ENCODE results near the gene SLC37A2. TPM values are rescaled to one million over a fixed set of nuclear protein-coding genes. Genes with fewer than 3 reads are reported as not detected.

SLC37A2 gene
- total RNA-seq, 1 experiment from 2014 or later: 10.2 TPM

DNA sequence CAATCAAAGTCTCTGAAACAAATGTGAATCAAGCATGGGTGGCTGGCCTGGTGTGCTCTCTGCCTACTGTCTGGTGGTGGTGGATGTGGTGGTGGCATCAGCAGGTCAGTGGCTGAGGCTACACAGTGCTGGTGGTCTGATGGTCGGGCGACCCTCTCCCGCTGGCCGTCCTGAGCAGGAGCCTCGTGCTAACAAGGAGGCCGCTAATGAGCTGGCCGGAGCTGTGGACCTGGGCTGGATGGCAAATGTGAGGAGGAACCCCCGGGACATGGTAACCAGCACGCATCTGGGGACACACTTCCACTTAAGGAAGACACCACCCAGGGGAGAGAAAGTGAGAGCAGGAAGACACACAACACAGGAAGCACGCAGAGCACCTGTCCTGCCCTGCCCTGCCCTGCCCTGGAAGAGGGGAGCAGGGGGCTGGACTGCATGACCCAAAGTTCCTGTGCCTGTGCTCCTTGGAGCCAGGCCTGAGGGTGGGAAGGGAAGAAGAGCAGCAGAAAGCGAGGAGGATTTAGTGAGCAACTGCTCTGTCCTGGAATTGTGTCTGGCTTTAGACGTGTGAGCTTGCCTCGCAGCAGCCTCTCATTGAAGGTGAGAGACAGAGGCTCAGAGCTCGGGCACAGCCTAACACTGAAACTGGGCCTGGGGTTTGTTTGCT is 23.7 kb downstream of the SLC37A2 start:
- intact Hi-C loops (cut with micrococcal nuclease): no loop called here

DNA sequence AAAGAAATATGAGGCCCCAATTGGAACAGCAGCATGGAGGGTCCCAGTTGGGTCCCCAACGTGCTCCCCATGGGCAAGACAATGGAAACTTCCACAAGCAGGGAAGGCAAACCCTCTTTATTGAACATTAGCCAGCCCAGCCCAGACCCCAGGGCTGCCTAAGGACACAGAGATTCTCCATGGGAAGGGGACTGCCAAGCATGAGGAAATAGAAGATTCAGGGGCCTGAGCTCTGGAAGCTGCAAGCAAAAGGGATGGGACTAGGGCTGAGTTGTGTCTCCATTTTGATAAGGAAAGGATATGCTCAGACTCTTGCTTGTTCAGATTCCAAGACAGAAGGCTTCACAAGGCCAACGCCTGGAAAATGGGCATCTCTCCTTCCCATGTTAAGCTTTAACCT is 25.0 kb downstream of the SLC37A2 start:
- Histone ChIP-seq H3K36me3 (ENCODE audit: low read depth, low read length) (no peaks in the 10 kb centered on the region), H3K27ac (ENCODE audit: low read length) (no peak overlapping the region), H3K27me3 (ENCODE audit: low read length) (no peaks in the 10 kb centered on the region), H3K9me2 (replicated peaks; ENCODE audit: low read length) (no peaks in the 10 kb centered on the region), H3F3A (ENCODE audit: low read length, unreplicated experiment) (no peaks in the 10 kb centered on the region), H3K9me3 (ENCODE audit: low read length) (no peaks in the 10 kb centered on the region), H3K4me3 (ENCODE audit: low read length) (no peak overlapping the region), H3K9ac (ENCODE audit: low read length) (no peak overlapping the region), H2AFZ (ENCODE audit: low read length) (no peak overlapping the region), H3K79me2 (ENCODE audit: low read length) (no peaks in the 10 kb centered on the region), H3K4me1 (ENCODE audit: insufficient read depth, low read length) (peaks cover 18% of the 10 kb centered on the region), H4K20me1 (ENCODE audit: low read length) (no peaks in the 10 kb centered on the region), H3K4me2 (ENCODE audit: low read length) (no peak overlapping the region)
- ChIA-PET POLR2A (ENCODE audit: unreplicated experiment) (no interaction called here), CTCF (no interaction called here)
- TF ChIP-seq EZH2 (IDR thresholded peaks at IDR 0.05; ENCODE audit: low read length, unreplicated experiment): no peak
- no peak for TF ChIP-seq EZH2phosphoT487 (IDR thresholded peaks at IDR 0.05; ENCODE audit: borderline replicate concordance, low read length)
- TF ChIP-seq, protein P1, sequence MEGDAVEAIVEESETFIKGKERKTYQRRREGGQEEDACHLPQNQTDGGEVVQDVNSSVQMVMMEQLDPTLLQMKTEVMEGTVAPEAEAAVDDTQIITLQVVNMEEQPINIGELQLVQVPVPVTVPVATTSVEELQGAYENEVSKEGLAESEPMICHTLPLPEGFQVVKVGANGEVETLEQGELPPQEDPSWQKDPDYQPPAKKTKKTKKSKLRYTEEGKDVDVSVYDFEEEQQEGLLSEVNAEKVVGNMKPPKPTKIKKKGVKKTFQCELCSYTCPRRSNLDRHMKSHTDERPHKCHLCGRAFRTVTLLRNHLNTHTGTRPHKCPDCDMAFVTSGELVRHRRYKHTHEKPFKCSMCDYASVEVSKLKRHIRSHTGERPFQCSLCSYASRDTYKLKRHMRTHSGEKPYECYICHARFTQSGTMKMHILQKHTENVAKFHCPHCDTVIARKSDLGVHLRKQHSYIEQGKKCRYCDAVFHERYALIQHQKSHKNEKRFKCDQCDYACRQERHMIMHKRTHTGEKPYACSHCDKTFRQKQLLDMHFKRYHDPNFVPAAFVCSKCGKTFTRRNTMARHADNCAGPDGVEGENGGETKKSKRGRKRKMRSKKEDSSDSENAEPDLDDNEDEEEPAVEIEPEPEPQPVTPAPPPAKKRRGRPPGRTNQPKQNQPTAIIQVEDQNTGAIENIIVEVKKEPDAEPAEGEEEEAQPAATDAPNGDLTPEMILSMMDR (conservative IDR thresholded peaks at IDR 0.05; ENCODE audit: low read depth, low read length): no peak
- DNase-seq: no peak
- ATAC-seq: no peak
- BruUV-seq (replicated peaks): no TSS peak
- intact Hi-C loops (cut with micrococcal nuclease): no loop called here

More for the DNA sequence above, 23.7 kb downstream of the SLC37A2 start:
- BruUV-seq (replicated peaks): no TSS peak
- no peak overlapping the region for H3K27ac ChIP-seq (ENCODE audit: low read length)
- TF ChIP-seq EZH2 (IDR thresholded peaks at IDR 0.05; ENCODE audit: low read length, unreplicated experiment) (no peak), EZH2phosphoT487 (IDR thresholded peaks at IDR 0.05; ENCODE audit: borderline replicate concordance, low read length) (no peak)
- TF ChIP-seq, protein P1 (conservative IDR thresholded peaks at IDR 0.05; ENCODE audit: low read depth, low read length): no peak
- H3K9ac ChIP-seq (ENCODE audit: low read length): no peak overlapping the region
- H3K9me2 ChIP-seq (replicated peaks; ENCODE audit: low read length): no peaks in the 10 kb centered on the region
- H2AFZ ChIP-seq (ENCODE audit: low read length): no peak overlapping the region
- H3K27me3 ChIP-seq (ENCODE audit: low read length): no peaks in the 10 kb centered on the region
- H3K36me3 ChIP-seq (ENCODE audit: low read depth, low read length): no peaks in the 10 kb centered on the region
- peaks cover 30% of the 10 kb centered on the region for H3K4me1 ChIP-seq (ENCODE audit: insufficient read depth, low read length)
- no peak overlapping the region for H3K4me2 ChIP-seq (ENCODE audit: low read length)
- H3K79me2 ChIP-seq (ENCODE audit: low read length): no peaks in the 10 kb centered on the region
- ATAC-seq (no peak), DNase-seq (no peak)
- no peaks in the 10 kb centered on the region for H3K9me3 ChIP-seq (ENCODE audit: low read length)
- H3F3A ChIP-seq (ENCODE audit: low read length, unreplicated experiment): no peaks in the 10 kb centered on the region
- ChIA-PET POLR2A (ENCODE audit: unreplicated experiment) (no interaction called here), CTCF (interaction anchor here (0.7 kb wide), 1 partner anchor 17 kb away, joined by 3 read pairs; no protein-coding TSS in a partner anchor)
- no peaks in the 10 kb centered on the region for H4K20me1 ChIP-seq (ENCODE audit: low read length)
- no peak overlapping the region for H3K4me3 ChIP-seq (ENCODE audit: low read length)

Data from PC-3 (cell line).